Stomach (tissue), 9 donors: ENCODE data around the gene HDLBP. TPM values are rescaled to one million over a fixed set of nuclear protein-coding genes. Genes with fewer than 3 reads are reported as not detected.

ENCODE experiments used
- DNase-seq, 2 donors: peaks; one replicate each; pipeline versions ENCODE4 v3.0.0 to v3.0.0-alpha.2; 2013 to 2019
- H3K27ac ChIP-seq, 5 donors: fragments of 200-600 bp in 4 of 5; sonication (generic) in 4 of 5; one replicate each; pipeline ENCODE4 v1.5.1; 2013 to 2019; ENCODE audit warnings: mild to moderate bottlenecking in 1 of 5, moderate library complexity in 1 of 5
- H3K27me3 ChIP-seq, 3 donors: fragments of 200-600 bp; sonication (generic); one replicate each; pipeline ENCODE4 v1.5.1; 2017 to 2019; ENCODE audit warnings: mixed run types in 1 of 3
- H3K36me3 ChIP-seq, 4 donors: fragments of 200-600 bp; sonication (generic); 1 replicate in 3 of 4; 2 replicates in 1 of 4; pipeline ENCODE4 v1.5.1; 2016 to 2019
- H3K4me1 ChIP-seq, 4 donors: fragments of 200-600 bp; sonication (generic); one replicate each; pipeline ENCODE4 v1.5.1; 2016 to 2019
- H3K4me3 ChIP-seq, 4 donors: fragments of 200-600 bp; sonication (generic) in 3 of 4; one replicate each; pipeline ENCODE4 v1.5.1; 2016 to 2019; ENCODE audit warnings: mild to moderate bottlenecking in 1 of 4
- H3K9me3 ChIP-seq, 4 donors: fragments of 200-600 bp; sonication (generic); one replicate each; pipeline ENCODE4 v1.5.1; 2016 to 2019
- EP300 ChIP-seq: sonication (generic); formaldehyde crosslinking; IDR thresholded peaks from one replicate; pipeline ENCODE4 v1.6.1; 2017; ENCODE audit warnings: antibody characterized with exemption
- POLR2A ChIP-seq, 4 donors: fragments of 450-650 bp; IDR thresholded peaks; one replicate each; pipeline ENCODE4 v1.6.1; 2016; ENCODE audit warnings: antibody characterized with exemption in 4 of 4, control low read depth in 2 of 4, mild to moderate bottlenecking in 1 of 4, moderate library complexity in 1 of 4
- POLR2AphosphoS5 ChIP-seq, 3 donors: sonication (generic); formaldehyde crosslinking; IDR thresholded peaks; one replicate each; pipeline ENCODE4 v1.6.1; 2016; ENCODE audit warnings: antibody characterized with exemption in 3 of 3
- WGBS, 5 donors: extraction: QIAGEN DNeasy Blood & Tissue Kit in 3 of 5; methylation state at CpG; one replicate each; pipeline versions ENCODE4 v1.1.5 to v1.1.7; 2013 to 2018; 5-methylcytosine and 5-hydroxymethylcytosine counted together
- intact Hi-C: fragments of 100-400 bp; cut with DNase I; formaldehyde crosslinking; loops from one replicate; pipeline ENCODE4 v1.15.1; 2023; ENCODE audit warnings: low total_unique reads
- polyA plus RNA-seq, 3 donors: library from polyadenylated mRNA; stranded (reverse); fragments of 200-250 nt; gene quantifications; one replicate each; pipeline ENCODE4 v1.2.3, GENCODE V29; 2013
- total RNA-seq, 5 donors: library from RNA; depleted of rRNA; stranded (reverse); fragments of >200 nt; gene quantifications; one replicate each; pipeline versions ENCODE4 v1.1.0 to v1.2.3, GENCODE V29; 2014 to 2016
- TF ChIP-seq, protein P1 (sequence below), 7 experiments: fragments of 450-650 bp in 4 of 7; fragments of 200-600 bp in 3 of 7; sonication (generic) in 3 of 7; IDR thresholded peaks; one replicate each; pipeline ENCODE4 v1.5.1; 2016 to 2019; ENCODE audit warnings: antibody characterized with exemption in 7 of 7, control low read depth in 2 of 7, mild to moderate bottlenecking in 1 of 7
- donor health status: healthy with polysubstance abuse.
- donor health status: Bipolar disorder and iron deficiency.
- donor health status: healthy.

The HDLBP gene
- total and polyA plus RNA-seq, 8 donors: 171 to 752 (median 397) TPM

GRCh38 chr2:241312082-241312481 lies 3.4 kb downstream of the HDLBP start:
- Histone ChIP-seq H3K4me3 (no peak overlapping the region), H3K9me3 (no peaks in the 10 kb centered on the region), H3K27ac (no peak overlapping the region), H3K4me1 (peaks cover 30 to 79% (median 48%) of the 10 kb centered on the region in 4 donors), H3K27me3 (no peaks in the 10 kb centered on the region), H3K36me3 (peaks cover 0 to 4% (median 1%) of the 10 kb centered on the region in 4 donors)
- intact Hi-C loops: no loop called here
- no peak for DNase-seq
- TF ChIP-seq EP300 (no peak), POLR2A (IDR thresholded peaks at IDR 0.05) (no peak), POLR2AphosphoS5 (IDR thresholded peaks at IDR 0.05) (no peak)
- TF ChIP-seq, protein P1, sequence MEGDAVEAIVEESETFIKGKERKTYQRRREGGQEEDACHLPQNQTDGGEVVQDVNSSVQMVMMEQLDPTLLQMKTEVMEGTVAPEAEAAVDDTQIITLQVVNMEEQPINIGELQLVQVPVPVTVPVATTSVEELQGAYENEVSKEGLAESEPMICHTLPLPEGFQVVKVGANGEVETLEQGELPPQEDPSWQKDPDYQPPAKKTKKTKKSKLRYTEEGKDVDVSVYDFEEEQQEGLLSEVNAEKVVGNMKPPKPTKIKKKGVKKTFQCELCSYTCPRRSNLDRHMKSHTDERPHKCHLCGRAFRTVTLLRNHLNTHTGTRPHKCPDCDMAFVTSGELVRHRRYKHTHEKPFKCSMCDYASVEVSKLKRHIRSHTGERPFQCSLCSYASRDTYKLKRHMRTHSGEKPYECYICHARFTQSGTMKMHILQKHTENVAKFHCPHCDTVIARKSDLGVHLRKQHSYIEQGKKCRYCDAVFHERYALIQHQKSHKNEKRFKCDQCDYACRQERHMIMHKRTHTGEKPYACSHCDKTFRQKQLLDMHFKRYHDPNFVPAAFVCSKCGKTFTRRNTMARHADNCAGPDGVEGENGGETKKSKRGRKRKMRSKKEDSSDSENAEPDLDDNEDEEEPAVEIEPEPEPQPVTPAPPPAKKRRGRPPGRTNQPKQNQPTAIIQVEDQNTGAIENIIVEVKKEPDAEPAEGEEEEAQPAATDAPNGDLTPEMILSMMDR (IDR thresholded peaks at IDR 0.05): no peak
- WGBS, 5 donors: 60 to 77% (median 73%) methylated on average over 4 of the region's 4 CpGs

- Histone ChIP-seq H3K9me3 (no peaks in the 10 kb centered on the region), H3K36me3 (peaks cover 0 to 4% (median 1%) of the 10 kb centered on the region in 4 donors), H3K4me1 (peaks cover 25 to 81% (median 42%) of the 10 kb centered on the region in 4 donors), H3K4me3 (no peak overlapping the region), H3K27ac (peak overlapping the region in 1 of 5 donors; percentile 51), H3K27me3 (no peaks in the 10 kb centered on the region)
- intact Hi-C loops: no loop called here
- TF ChIP-seq POLR2AphosphoS5 (IDR thresholded peaks at IDR 0.05) (no peak), EP300 (no peak), POLR2A (IDR thresholded peaks at IDR 0.05) (no peak)
- TF ChIP-seq, protein P1 (IDR thresholded peaks at IDR 0.05): no peak
- no peak for DNase-seq
- WGBS, 5 donors: 88 to 91% (median 89%) methylated on average over 13 of the region's 13 CpGs
These were observed 4.4 kb downstream of the HDLBP start for GRCh38 chr2:241310917-241311566.

- H3K27ac ChIP-seq: peak overlapping the region; percentile 17 to 51 (median 47)
- no peaks in the 10 kb centered on the region for H3K9me3 ChIP-seq
- peaks cover 25 to 91% (median 47%) of the 10 kb centered on the region in 4 donors for H3K4me1 ChIP-seq
- peaks cover 0 to 4% (median 1%) of the 10 kb centered on the region in 4 donors for H3K36me3 ChIP-seq
- H3K27me3 ChIP-seq: no peaks in the 10 kb centered on the region
- intact Hi-C loops: no loop called here
- no peak overlapping the region for H3K4me3 ChIP-seq
- TF ChIP-seq POLR2A (IDR thresholded peaks at IDR 0.05): no peak
- TF ChIP-seq EP300: no peak
- TF ChIP-seq POLR2AphosphoS5 (IDR thresholded peaks at IDR 0.05): no peak
- TF ChIP-seq, protein P1 (IDR thresholded peaks at IDR 0.05): no peak
- DNase-seq: peak; percentile 37 to 38
- 30 to 71% (median 59%) methylated on average over 2 of the region's 2 CpGs for WGBS, 5 donors
These were observed 5.8 kb downstream of the HDLBP start for GRCh38 chr2:241309684-241310117.

GRCh38 chr2:241308832-241309500 lies 6.5 kb downstream of the HDLBP start:
- H3K4me1 ChIP-seq: peaks cover 20 to 92% (median 46%) of the 10 kb centered on the region in 4 donors
- H3K27me3 ChIP-seq: no peaks in the 10 kb centered on the region
- intact Hi-C loops: no loop called here
- peak overlapping the region in 4 of 5 donors; percentile 17 to 51 (median 48) for H3K27ac ChIP-seq
- H3K36me3 ChIP-seq: peaks cover 0 to 4% (median 1%) of the 10 kb centered on the region in 4 donors
- H3K9me3 ChIP-seq: no peaks in the 10 kb centered on the region
- H3K4me3 ChIP-seq: no peak overlapping the region
- no peak for DNase-seq
- TF ChIP-seq, protein P1 (IDR thresholded peaks at IDR 0.05): no peak
- TF ChIP-seq POLR2A (IDR thresholded peaks at IDR 0.05) (no peak), POLR2AphosphoS5 (IDR thresholded peaks at IDR 0.05) (no peak), EP300 (no peak)
- WGBS, 5 donors: 54 to 79% (median 63%) methylated on average over 18 of the region's 18 CpGs
